Measurements from ENCODE around the gene EEFSEC. TPM values are rescaled to one million over a fixed set of nuclear protein-coding genes. Genes with fewer than 3 reads are reported as not detected.

Gene EEFSEC
- total RNA-seq, 1 experiment from 2014 or later = 9.5 TPM

GRCh38 chr3:128176276-128176833, 23.1 kb downstream of the EEFSEC start:
- H2BK20ac ChIP-seq (ENCODE audit: low read depth, low read length, poor library complexity, severe bottlenecking) = no peak overlapping the region

More at GRCh38 chr3:128176276-128176833, 23.1 kb downstream of the EEFSEC start:
- no peak overlapping the region for H4K5ac ChIP-seq (ENCODE audit: insufficient read length, low read depth, low read length)
- no peak overlapping the region for H3K27ac ChIP-seq (ENCODE audit: insufficient read length, low read depth, low read length)
- H2BK12ac ChIP-seq (ENCODE audit: insufficient read length, low read depth, low read length) = no peak overlapping the region
- H3K9me3 Mint-ChIP-seq = no peaks in the 10 kb centered on the region; a peak in 1 of 5 replicates
- H3K27me3 Mint-ChIP-seq (ENCODE audit: low read depth) = no peaks in the 10 kb centered on the region
- no peak overlapping the region for H3T11ph ChIP-seq (ENCODE audit: low read length)
- no peaks in the 10 kb centered on the region for H3K23me2 ChIP-seq (ENCODE audit: insufficient read length, low read depth, low read length, poor library complexity, severe bottlenecking)
- no CpG with 5 or more reads among the region's 6 CpGs for WGBS (ENCODE audit: extremely low coverage, insufficient read length, low lambda C conversion rate)
- no peak overlapping the region for H2AFZ ChIP-seq (ENCODE audit: low read length)
- H3K56ac ChIP-seq (ENCODE audit: insufficient read length, low read depth, low read length) = no peak overlapping the region
- H3K4me2 ChIP-seq (ENCODE audit: insufficient read depth, insufficient read length, low read length) = no peak overlapping the region
- no peak overlapping the region for H2BK5ac ChIP-seq (ENCODE audit: insufficient read length, low read length)
- H2AK5ac ChIP-seq (ENCODE audit: insufficient read length, low read length) = no peak overlapping the region
- no peak overlapping the region for H3K23ac ChIP-seq (ENCODE audit: insufficient read length, low read depth, low read length)
- DNase-seq = no peak
- H3K4me1 Mint-ChIP-seq = peaks cover 49 to 58% of the 10 kb centered on the region in 2 experiments
- H3K79me1 ChIP-seq (ENCODE audit: insufficient read depth, low read depth, low read length, poor library complexity, severe bottlenecking) = no peaks in the 10 kb centered on the region
- H3K27me3 ChIP-seq (ENCODE audit: insufficient read depth, low read length) = no peaks in the 10 kb centered on the region
- H2BK15ac ChIP-seq (ENCODE audit: low read depth, low read length) = no peak overlapping the region
- H3K18ac ChIP-seq (ENCODE audit: insufficient read length, low read depth, low read length) = no peak overlapping the region
- H3K4me3 Mint-ChIP-seq = no peak overlapping the region; a peak in 1 of 5 replicates
- H3K79me2 ChIP-seq (ENCODE audit: insufficient read depth, low read length) = no peaks in the 10 kb centered on the region
- H3K4ac ChIP-seq (ENCODE audit: low read depth, low read length) = no peak overlapping the region
- no peak overlapping the region for H3K27ac Mint-ChIP-seq
- peaks cover 4% of the 10 kb centered on the region; the same call in 1 of the 2 replicates for H3K4me1 ChIP-seq (ENCODE audit: insufficient read depth, low read length)
- H4K20me1 ChIP-seq (ENCODE audit: control insufficient read depth, insufficient read depth, insufficient read length) = no peaks in the 10 kb centered on the region
- H3K36me3 Mint-ChIP-seq (ENCODE audit: insufficient read depth in 1 of 3, low read depth in 3 of 3) = no peaks in the 10 kb centered on the region; a peak in 1 of 7 replicates
- no peak for TF ChIP-seq CTCF (conservative IDR thresholded peaks at IDR 0.05)
- H4K8ac ChIP-seq (replicated peaks; ENCODE audit: insufficient read length, low read depth, low read length) = no peak overlapping the region
- no peaks in the 10 kb centered on the region for H3K9me3 ChIP-seq (ENCODE audit: control insufficient read depth, low read depth, low read length)
- H3K9ac ChIP-seq (ENCODE audit: extremely low read depth, insufficient read length, low read length) = no peak overlapping the region
- no peak overlapping the region for H3K14ac ChIP-seq (ENCODE audit: insufficient read depth, low read length)
- no peak overlapping the region for H4K91ac ChIP-seq (ENCODE audit: insufficient read length, low read depth, low read length)
- no peak overlapping the region for H2BK120ac ChIP-seq (ENCODE audit: low read depth, low read length, poor library complexity, severe bottlenecking)
